Measurements from ENCODE around the gene GASK1B. TPM values are rescaled to one million over a fixed set of nuclear protein-coding genes. Genes with fewer than 3 reads are reported as not detected.

Gene GASK1B
- total RNA-seq, 1 donor from 2014 or later = not detected

DNA sequence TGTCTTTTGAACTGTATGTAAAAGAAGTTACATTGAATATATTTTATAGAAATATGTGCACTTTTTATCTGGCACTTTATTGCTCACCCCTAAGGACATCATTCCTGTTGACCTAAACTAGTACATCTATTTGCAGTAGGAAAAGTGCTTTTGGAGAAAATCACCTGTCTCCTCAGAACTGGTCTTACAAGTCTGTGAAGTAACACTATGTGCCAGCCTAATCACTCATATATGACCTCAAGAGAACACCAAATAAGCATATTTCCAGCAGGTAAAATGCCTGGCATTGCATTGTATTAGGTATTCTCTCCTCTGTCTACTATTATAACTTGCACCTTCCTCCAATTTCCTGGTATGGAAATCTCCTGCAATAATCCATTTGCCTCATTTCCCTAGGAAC lies 4.0 kb upstream of the GASK1B start:
- intact Hi-C loops (cut with micrococcal nuclease) = no loop called here
- no peaks in the 10 kb centered on the region for H3K36me3 Mint-ChIP-seq (ENCODE audit: low read depth)
- TF ChIP-seq, protein P1, sequence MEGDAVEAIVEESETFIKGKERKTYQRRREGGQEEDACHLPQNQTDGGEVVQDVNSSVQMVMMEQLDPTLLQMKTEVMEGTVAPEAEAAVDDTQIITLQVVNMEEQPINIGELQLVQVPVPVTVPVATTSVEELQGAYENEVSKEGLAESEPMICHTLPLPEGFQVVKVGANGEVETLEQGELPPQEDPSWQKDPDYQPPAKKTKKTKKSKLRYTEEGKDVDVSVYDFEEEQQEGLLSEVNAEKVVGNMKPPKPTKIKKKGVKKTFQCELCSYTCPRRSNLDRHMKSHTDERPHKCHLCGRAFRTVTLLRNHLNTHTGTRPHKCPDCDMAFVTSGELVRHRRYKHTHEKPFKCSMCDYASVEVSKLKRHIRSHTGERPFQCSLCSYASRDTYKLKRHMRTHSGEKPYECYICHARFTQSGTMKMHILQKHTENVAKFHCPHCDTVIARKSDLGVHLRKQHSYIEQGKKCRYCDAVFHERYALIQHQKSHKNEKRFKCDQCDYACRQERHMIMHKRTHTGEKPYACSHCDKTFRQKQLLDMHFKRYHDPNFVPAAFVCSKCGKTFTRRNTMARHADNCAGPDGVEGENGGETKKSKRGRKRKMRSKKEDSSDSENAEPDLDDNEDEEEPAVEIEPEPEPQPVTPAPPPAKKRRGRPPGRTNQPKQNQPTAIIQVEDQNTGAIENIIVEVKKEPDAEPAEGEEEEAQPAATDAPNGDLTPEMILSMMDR (IDR thresholded peaks at IDR 0.05) = no peak
- no peak overlapping the region for H3K27ac Mint-ChIP-seq
- DNase-seq (no peak), ATAC-seq (ENCODE audit: low read depth) (no peak)
- ChIA-PET CTCF (no interaction called here), POLR2A (no interaction called here)
- H3K27me3 Mint-ChIP-seq = peaks cover 10% of the 10 kb centered on the region
- H3K4me3 Mint-ChIP-seq = no peak overlapping the region
- no peaks in the 10 kb centered on the region for H3K4me1 Mint-ChIP-seq
- no peaks in the 10 kb centered on the region for H3K9me3 Mint-ChIP-seq

DNA sequence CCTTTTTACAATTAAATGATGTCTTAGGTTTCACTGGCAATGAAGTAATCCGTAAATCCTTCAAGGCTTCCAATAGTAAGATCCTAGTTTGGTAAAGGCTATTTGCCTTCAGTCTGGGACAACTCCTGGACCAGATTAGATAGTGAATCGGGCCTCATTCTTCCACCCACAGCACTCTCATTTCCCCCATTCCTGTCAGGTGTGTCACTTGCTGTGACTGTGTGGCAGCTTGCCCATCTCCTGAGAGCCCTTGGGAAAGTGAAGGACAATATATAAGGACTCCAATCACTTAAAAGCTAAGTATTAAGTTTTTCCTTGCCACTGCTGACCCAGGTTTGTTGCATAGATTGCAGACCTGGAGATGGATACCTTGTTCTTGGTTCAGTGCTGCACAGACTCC lies 3.3 kb upstream of the GASK1B start:
- Mint-ChIP-seq H3K27me3 (peaks cover 13% of the 10 kb centered on the region), H3K36me3 (ENCODE audit: low read depth) (no peaks in the 10 kb centered on the region), H3K4me3 (no peak overlapping the region), H3K4me1 (no peaks in the 10 kb centered on the region), H3K27ac (no peak overlapping the region), H3K9me3 (no peaks in the 10 kb centered on the region)
- CTCF ChIA-PET = no interaction called here
- ATAC-seq (ENCODE audit: low read depth) (no peak), DNase-seq (no peak)
- POLR2A ChIA-PET = no interaction called here
- TF ChIP-seq, protein P1 (IDR thresholded peaks at IDR 0.05) = no peak
- intact Hi-C loops (cut with micrococcal nuclease) = no loop called here

DNA sequence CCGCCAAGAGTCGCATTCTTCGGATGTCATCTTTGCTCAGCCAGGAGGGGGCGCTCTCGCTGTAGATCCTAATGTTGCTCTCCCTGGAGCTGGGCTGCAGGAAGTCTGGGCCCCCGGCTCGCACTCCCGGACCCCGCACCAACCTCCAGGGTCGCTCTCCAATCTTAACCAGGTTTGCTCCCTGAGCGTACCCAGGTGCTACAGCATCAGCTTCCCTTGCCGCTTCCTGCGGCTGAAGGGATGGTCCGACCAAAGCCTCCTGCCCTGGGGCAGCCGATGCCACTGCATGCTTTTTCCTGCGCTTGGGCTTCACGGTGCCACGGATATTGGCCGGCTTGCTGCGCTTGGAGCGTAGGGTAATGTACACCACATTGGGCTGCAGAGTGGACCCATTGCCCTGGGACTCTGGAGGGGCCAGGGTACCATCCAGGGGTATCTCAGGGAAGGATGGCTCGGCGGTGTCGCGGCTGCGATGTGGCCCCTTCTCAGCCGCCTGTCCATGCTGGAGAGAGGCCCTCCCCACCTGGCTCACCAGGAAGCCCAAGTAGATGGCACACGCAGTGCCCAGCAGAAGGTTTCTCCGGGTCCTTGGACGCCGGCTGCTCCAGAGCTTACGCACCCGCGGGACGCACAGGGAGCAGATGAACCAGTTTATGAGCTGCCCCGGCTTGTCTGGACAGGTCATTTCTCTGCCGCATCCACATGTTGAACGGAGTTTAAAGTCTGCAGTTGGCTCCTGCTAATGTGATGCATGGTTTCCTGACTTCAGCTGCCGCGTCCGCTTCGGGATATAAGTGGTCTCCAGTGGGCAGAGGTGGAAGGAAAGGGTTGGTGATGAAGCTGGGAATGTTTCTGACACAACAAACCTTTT lies 1.9 kb downstream of the GASK1B start:
- H3K4me1 Mint-ChIP-seq = no peaks in the 10 kb centered on the region
- H3K27ac Mint-ChIP-seq = no peak overlapping the region
- ATAC-seq (ENCODE audit: low read depth) (no peak), DNase-seq (no peak)
- H3K9me3 Mint-ChIP-seq = no peaks in the 10 kb centered on the region
- H3K27me3 Mint-ChIP-seq = peaks cover 20% of the 10 kb centered on the region
- no peaks in the 10 kb centered on the region for H3K36me3 Mint-ChIP-seq (ENCODE audit: low read depth)
- CTCF ChIA-PET = no interaction called here
- TF ChIP-seq, protein P1 (IDR thresholded peaks at IDR 0.05) = no peak
- POLR2A ChIA-PET = no interaction called here
- no peak overlapping the region for H3K4me3 Mint-ChIP-seq
- intact Hi-C loops (cut with micrococcal nuclease) = no loop called here

DNA sequence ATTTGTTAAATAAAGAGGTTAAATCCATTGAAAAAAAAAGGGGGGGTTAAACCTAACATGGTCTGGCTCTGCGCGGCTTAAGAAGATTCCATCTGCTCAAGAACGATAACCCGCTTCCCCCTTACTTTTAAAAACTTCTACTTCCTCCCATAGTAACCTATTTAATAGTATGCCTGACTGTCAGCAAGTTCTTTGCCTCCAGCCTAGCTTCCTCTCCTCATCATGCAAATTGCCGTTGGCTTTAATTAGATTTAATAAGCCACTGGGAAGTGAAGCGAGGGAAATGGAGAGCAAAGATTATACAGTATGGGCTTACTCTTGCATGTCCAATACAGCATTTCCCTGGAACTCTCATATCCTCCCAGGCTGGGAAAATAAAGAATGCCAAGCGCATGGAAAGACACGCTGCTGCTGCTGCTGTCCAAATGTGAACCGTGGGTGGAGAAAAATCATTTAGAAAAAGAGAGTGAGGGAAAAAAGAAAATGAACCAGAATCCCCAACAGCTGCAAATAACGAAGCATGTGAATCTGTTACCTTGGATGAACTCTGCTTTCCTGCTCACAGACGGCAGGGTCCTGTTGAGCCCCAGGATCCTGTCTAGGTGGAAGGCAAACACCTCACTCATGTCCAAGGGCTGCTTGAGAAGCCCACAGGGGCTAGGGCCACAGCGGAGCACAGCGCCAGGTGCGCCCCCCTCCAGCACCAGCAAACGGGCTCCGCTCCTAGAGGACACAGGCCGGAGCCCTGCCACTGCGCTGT lies 2.7 kb downstream of the GASK1B start:
- Mint-ChIP-seq H3K27ac (no peak overlapping the region), H3K36me3 (ENCODE audit: low read depth) (no peaks in the 10 kb centered on the region), H3K4me1 (no peaks in the 10 kb centered on the region), H3K27me3 (peaks cover 20% of the 10 kb centered on the region), H3K9me3 (no peaks in the 10 kb centered on the region), H3K4me3 (no peak overlapping the region)
- intact Hi-C loops (cut with micrococcal nuclease) = no loop called here
- ChIA-PET CTCF (no interaction called here), POLR2A (no interaction called here)
- ATAC-seq (ENCODE audit: low read depth) (no peak), DNase-seq (no peak)
- TF ChIP-seq, protein P1 (IDR thresholded peaks at IDR 0.05) = no peak

DNA sequence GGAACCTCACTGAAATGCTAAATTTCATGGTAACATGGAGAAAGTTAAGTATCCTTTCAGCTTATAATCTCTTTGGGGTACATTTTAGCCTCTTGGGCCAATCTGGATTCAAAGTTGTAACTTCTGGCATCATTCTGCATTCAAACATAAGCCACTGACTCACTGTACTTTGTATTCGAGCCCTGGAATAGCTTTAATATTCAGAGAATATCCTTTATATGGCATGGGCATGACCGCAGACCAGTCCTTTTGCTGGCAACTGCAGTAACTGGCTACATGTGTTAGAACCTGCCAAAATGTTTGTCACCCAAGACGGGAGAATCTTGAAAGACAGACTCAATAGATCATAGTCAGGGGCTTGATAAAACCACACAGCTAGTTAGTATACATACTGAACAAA lies 3.3 kb downstream of the GASK1B start:
- H3K27ac Mint-ChIP-seq = no peak overlapping the region
- H3K27me3 Mint-ChIP-seq = peaks cover 20% of the 10 kb centered on the region
- H3K9me3 Mint-ChIP-seq = no peaks in the 10 kb centered on the region
- TF ChIP-seq, protein P1 (IDR thresholded peaks at IDR 0.05) = no peak
- ATAC-seq (ENCODE audit: low read depth) (no peak), DNase-seq (no peak)
- H3K4me1 Mint-ChIP-seq = no peaks in the 10 kb centered on the region
- CTCF ChIA-PET = no interaction called here
- intact Hi-C loops (cut with micrococcal nuclease) = no loop called here
- no peaks in the 10 kb centered on the region for H3K36me3 Mint-ChIP-seq (ENCODE audit: low read depth)
- H3K4me3 Mint-ChIP-seq = no peak overlapping the region
- POLR2A ChIA-PET = no interaction called here
